HG03060 (cell line): ENCODE measurements around the gene ZNF627.
"Not testable (repeated sequence)": the region's sequence is repeated elsewhere in the genome, so short reads cannot be mapped to it uniquely, and the experiment has no call there.

Experiments
- ATAC-seq: cut with Tn5 transposase; IDR thresholded peaks from one replicate; pipeline ENCODE4 v1.9.1; 2021; ENCODE audit warnings: low read depth, moderate number of reproducible peaks; ENCODE audit not compliant: unreplicated experiment

The ZNF627 gene

DNA sequence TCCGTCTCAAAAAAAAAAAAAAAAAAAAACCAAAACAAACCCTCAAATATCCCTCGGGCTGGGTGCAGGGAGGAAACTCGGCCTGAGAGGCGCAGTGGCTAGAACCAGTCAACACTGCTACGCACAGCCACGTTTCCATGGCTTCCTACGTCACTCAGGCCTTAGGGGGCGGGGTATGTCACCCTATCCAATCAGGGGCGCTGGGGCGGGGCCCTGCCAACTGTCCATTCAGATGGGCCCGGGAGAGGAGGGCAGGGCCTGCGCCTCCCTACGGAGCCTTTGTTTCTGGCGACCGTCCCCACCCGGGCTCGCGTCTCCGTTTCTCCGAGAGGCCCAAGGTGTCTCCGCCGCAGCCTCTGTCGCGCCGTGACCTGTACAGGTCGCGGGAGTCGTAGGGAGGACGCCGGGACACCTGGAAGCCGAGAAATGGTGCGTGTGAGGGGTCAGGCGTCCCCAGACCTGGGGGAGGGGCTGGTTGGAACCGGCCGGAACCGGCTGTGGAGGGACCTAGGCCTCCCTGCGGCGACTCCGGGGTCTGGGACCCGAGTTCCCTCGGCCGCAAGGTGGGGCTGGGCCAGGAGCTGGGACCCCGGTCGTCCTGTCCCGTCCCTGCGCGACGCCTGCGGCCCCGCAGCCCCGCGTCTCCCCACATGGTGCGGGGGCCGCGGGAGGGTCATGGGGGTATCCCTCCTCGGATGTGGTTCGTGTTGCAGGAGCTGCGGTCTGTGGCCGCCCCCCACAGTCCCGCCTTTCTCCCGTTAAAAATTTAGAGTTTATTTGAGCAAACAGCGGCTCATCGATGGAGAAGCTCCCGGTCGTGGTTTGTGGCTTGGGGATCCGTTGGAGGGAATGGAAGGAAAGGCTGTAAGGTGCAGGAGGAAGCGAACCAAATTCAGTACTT is at the start of gene ZNF627:
Gene ZNF627 (plus strand): TSS at position 282 of the 901 bp plus-strand sequence. CDS start 145 bp downstream, at position 427.
- peak; percentile 97 for ATAC-seq

DNA sequence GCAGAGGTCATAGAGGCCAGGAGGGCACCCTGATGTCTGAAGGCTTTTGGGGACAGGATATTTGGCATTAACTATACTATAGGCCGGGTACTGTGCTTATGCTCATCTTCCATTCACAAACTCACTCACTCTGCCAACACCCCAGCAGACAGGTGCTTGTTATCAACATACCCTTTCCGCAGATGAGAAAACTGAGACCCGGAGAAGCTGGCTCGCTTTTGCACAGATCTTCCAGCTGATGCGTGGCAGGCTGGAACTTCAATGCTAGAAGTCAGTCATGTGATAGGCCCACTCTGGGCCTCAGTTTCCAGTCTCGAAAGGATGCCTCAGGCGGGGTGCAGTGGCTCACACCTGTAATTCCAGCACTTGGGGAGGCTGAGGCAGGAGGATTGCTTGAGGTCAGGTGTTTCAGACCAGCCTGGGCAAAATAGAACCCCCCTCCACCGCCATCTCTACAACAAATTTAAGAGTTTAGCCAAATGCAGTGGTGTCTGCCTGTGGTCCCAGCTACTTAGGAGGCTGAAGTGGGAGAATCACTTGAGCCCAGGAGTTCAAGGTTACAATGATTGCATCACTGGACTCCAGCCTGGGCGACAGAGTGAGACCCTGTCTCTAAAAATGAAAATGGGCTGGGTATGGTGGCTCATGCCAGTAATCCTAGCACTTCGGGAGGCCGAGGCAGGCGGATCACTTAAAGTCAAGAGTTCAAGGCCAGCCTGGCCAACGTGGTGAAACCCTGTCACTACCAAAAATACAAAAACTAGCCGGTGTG is 49.2 kb upstream of the ZNF627 start:
- no peak for ATAC-seq

DNA sequence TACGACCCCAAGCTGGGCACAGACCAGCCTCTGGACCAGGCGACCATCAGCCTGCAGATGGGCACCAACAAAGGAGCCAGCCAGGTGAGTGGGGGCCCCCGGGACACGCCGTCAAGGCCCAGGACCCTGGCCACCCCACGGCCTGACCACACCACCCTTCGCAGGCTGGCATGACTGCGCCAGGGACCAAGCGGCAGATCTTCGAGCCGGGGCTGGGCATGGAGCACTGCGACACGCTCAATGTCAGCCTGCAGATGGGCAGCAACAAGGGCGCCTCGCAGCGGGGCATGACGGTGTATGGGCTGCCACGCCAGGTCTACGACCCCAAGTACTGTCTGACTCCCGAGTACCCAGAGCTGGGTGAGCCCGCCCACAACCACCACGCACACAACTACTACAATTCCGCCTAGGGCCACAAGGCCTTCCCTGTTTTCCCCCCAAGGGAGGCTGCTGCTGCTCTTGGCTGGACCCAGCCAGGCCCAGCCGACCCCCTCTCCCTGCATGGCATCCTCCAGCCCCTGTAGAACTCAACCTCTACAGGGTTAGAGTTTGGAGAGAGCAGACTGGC is 47.8 kb upstream of the ZNF627 start:
- ATAC-seq: no peak

DNA sequence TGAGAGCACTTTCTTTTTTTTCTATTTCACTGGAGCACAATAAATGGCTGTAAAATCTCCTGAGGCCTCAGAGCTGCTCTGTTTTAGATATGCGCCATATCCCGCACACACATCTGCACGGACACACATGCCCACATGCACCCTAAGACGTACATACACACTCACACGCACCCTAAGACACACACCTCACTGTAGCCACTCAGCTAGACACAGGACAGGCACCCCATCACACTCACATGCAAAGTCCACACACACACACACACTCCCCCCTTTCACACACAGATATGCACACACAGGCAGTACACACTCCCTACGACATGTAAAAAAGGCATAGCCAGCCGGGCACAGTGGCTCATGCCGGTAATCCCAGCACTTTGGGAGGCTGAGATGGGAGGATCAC is 47.0 kb upstream of the ZNF627 start:
- no peak for ATAC-seq

DNA sequence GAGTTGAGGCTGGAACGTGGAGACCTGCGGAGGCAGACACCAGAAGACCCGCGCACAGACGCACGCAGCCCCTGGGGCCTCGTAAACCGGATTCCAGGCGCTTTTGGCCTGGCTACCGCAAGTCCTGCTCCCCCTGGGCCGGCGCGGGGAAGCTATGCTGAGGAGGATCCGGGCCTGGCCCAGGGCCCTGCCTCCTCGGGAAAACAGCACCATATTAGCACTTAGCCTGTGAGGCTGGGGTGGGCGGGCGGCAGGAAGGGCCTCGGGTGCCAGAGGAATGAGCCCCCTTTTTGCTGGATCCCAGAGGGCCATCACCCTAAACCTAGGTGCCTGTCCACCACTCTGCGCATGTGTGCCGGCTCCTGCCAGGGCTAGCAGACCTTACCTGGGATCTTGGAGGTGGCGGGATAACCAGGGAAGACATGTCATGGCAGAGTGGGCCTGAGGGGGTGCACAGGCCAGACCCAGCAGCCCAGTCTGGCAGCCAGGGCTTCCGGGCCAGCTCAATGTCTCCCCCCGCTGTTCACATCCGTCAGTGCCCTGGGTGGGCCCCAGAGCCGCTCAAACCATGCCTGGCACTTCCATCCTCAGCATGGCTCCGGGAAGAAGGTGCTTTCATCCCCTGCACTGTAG is 45.6 kb upstream of the ZNF627 start:
- ATAC-seq: no peak

DNA sequence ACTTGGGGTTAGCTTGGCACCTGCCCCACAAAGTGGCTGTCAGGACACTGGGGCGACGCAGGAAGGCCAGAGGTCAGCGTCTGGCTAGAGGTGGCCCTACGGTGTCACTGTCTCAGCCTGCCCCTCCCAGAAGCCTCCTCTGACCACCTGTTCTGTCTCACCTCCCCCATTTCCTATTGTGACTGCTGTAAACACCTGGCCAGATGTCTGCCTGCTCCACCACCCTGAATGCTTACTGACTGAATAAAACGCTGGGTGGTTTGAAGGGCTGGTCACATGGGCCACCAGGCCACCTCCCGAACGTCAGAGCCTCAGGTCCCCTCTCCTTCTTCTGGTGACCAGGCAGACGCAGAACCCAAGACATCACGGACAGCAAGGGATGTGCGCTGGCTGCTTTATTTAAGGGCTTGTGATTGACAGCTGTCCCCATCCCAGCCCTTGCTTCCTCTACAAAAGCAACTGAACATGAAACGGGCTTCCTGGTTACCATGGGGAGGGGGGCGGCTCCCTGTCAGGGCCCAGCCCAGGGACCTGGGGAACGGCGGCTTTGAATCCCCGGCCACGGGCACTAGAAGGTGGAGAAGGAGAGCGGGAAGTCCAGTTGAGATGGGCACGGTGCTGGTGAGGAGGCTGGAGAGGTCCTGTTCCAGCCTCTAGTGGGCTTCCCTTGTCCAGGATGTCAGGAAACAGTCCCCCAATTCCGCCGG is 44.5 kb upstream of the ZNF627 start:
- ATAC-seq: no peak

DNA sequence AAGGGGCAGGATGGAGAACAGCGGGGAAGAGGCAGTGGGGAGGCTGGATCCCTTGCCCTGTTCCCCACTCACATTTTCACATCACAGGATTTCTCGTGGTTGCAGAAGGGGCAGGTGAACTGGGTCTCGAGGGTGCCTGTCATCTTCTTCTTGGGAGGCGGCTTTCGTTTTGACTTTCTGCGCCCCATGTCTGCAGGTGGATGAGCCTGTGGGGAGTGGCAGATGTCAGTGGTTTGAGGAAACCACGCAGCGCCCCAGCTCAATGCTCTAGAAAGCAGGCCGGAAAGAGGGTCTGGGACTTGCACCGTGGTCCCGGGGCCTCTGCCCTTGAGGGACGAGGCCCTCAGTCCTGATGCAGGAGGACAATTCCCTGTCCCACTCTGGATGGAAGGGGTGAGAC is 43.1 kb upstream of the ZNF627 start:
- no peak for ATAC-seq

DNA sequence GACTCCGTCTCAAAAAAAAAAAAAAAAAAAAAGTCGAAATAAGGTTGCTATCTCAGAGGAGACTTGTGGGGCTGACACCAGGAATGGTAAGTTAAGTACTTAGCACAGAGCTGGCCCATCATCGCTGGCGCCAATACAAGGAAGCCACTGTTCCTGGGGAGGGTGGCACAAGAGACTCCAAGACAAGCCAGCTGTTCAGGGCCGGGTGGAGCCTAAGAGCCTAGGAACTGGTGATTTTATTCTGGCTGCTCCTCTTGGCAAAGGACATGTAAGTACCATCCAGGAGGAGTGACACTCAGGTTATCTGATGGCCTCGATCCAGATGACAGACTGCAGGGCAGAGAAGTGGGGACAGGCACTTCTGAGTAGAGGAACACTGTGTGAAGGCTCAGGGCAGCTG is 42.0 kb upstream of the ZNF627 start:
- no peak for ATAC-seq

DNA sequence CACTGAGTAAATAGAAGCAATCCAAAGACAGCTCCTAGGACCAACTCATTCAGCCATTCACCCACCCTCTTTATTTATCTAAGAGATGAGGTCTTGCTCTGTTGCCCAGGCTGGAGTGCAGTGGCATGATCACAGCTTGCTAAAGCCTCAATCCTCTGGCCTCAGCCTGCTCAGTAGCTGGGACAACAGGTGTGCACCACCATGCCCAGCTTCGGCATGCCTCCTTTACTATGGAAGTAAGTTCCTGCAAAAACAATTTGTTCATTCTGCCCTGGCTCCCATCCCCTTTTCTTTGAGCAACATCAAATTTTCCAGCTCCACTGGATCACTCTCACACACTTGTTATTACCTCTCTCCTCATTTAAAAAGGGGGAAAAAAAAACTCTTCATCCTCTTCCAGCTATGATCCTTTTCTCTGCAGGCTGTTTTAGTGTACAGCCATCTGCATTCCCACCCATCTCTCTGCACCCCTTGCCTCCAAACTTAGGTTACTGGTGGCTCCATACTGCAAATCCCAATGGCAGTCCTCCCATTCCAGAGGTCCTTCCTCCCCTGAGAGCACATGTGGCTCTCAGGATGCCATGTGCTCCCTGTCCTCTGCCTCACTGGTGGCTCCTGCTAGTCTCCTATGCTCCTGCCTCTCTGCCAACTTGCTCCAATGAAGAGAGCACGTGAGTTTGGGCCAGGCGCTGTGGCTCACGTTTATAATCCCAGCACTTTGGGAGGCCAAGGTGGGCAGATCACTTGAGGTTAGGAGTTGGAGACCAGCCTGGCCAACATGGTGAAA is 40.5 kb upstream of the ZNF627 start:
- ATAC-seq: no peak

DNA sequence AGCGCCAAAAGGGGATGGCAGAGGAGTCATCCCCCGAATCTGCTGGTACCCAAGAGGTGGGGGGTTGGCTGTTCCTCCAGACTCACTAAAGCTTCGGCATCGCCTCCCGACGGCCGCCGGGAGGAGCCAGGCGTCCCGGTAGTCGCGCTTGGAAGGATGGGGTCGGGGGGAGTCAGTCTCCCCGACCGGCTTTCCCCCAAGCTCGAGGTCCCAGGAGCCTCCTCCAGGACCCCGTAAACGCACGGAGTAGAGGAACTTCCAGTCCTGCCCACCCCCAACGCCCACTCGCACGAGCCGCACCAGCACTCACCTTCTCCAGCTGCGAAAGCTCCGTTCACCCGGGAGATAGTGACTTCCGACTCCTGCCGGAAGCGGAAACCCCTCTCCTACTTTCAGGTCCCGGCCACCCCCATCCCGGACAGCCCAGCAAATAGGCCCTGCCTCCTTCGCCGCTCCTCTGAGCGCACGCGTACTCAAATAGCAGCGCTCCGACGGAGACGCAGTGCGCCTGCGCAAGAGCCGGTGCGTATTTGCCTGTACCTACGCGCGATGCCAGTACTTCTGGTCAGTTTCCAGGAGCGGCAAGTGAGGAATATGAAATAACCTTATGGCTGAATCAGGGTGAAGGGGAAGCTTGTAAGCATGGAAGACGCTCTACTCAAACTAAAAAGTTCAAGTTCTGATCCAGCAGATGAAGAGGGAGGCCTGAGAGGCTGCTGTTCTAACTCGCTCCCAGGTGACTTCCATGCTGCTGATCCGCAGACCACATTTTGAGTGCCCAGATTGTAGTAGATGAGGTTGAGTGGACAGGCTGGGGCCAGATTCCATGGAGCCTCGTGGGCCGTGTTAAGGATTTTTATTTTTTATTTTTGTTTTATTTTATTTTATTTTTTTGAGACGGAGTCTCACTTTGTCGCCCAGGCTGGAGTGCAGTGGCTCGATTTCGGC is 38.1 kb upstream of the ZNF627 start, which contains the start of gene ELOF1:
Gene ELOF1 (minus strand): TSS at position 350 of the 948 bp plus-strand sequence. CDS start 4,883 bp downstream, outside the sequence.
- ATAC-seq: peak; percentile 58

DNA sequence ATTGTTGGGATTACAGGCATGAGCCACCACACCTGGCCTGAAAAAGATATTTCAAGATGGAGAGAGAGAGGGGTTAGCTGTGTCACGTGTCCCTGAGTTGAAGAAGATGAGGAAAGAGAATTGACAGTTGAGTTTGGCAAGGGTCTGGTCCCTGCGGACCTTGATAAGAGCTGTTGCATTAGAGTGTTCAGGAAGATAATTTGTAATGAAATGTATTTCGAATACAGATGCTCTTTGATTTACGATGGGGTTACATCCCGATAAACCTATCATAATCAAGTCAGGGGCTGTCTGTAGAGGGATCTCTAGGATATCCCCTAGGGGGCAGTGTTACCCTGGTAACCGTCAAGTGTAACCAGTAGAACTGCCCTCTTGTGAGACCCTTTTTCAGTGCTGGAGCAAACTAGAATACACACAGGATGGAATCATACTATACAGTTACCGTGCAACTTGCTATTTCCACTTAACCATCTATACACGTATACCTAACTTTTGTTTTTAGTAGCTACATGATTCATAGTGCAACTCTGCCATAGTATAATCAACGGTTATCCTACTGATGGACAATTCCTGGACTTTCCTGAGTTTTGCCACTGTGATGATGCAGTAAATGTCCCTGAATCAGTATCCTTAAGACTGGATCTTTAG is 36.8 kb upstream of the ZNF627 start:
- no peak for ATAC-seq

DNA sequence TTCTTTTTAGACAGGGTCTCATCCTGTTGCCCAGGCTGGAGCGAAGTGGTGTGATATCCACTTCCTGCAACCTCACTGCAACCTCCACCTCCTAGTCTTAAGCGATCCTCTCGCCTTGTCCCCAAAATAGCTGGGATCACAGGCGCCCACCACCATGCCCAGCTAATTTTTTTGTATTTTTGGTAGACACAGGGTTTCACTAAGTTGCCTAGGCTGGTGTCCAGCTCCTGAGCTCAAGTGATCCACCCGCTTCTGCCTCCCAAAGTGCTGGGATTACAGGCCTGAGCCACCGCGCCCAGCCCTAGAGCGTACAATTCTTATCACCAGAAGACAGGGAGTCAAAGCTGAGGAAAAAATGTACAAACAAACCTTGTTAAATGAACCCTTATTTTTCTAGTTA is 33.8 kb upstream of the ZNF627 start:
- no peak for ATAC-seq

DNA sequence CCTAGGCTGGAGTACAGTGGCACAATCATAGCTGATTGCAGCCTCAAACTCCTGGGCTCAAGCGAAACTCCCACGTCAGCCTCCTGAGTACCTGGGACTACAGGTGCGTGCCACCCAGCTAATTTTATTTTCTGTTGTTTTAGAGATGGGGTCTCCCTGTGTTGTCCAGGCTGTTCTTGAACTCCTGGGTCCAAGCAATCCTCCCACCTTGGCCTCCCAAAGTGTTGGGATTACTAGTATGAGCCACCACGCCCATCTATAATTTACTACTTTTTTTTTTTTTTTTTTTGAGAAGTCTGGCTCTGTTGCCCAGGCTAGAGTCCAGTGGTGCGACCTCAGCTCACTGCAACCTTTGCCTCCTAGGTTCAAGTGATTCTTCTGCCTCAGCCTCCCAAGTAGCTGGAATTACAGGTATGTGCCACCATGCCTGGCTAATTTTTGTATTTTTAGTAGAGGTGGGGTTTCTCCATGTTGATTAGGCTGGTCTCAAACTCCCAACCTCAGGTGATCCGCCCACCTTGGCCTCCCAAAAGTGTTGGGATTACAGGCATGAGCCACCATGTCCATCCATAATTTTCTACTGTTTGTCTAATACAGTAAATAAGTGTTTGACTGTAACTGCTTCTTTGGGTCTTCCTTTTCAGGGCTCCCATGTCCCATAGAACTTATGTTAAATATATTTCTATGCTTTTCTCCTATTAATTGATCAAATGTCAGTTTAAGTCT is 33.0 kb upstream of the ZNF627 start:
- not testable (repeated sequence) for ATAC-seq

DNA sequence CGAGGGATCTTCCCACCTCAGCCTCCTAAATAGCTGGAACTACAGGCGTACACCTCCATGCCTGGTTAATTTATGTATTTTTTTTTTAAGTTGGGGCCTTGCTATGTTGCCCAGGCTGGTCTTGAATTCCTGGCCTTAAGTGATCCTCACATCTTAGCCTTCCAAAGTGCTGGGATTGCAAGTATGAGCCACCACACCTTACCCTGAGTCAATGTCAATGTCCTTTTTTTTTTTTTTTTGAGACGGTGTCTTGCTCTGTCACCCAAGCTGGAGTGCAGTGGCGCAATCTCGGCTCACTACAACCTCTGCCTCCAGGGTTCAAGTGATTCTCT is 31.7 kb upstream of the ZNF627 start:
- not testable (repeated sequence) for ATAC-seq

DNA sequence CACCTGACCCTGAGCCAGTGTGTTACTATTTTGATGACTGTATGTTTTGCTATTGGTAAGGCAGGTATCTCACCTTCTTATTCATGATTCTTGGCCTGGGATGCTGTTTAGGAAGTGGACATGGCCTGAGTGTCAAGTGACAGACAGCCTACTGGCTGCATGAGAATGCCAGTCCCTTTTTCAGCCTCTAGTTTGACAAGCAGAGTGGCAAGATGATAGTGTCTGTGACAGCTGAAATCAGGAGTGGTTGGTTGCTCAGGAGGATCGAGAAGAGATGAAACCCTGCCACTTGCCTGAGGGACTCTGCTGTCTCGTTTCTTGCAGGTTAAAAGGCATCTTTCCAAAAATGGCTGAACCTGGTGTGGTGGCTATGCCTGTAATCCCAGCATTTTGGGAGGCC is 31.1 kb upstream of the ZNF627 start:
- no peak for ATAC-seq

DNA sequence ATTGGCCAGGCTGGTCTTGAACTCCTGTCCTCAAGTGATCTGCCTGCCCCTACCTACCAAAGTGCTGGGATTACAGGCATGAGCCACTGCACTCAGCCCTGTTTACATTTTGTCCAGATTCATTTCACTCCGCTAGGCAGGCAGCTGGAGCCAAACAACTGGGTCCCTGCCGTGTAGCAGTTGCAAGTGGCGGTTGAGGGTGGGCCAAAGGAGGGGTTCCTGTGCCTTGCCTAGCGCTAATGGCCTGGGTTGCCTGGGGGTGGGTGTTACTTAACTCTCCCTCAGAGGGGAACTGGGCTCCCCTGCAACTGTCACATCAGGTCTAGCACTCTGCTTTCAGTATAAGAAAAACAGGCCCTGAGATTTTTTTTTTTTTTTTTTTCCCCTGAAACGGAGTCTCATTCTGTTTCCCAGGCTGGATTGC is 27.2 kb upstream of the ZNF627 start:
- no peak for ATAC-seq

DNA sequence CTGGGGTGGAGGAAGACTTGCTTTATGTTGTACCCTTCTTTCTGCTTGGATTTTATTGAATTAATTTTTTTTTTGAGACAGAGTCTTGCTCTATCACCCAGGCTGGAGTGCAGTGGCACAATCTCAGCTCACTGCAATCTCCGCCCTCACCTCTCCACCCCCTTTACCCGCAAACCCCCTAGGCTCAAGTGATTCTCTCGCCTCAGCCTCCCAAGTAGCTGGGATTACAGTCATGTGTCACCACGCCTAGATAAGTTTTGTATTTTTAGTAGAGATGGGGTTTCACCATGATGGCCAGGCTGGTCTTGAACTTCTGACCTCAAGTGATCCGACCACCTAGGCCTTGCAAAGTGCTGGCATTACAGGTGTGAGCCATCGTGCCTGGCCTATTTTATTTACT is 23.9 kb upstream of the ZNF627 start:
- not testable (repeated sequence) for ATAC-seq
